Activated T-cell treated with anti-CD3 and anti-CD28 coated beads for 24 hours (primary cell): Measurements from ENCODE around the gene ADSS1.
"Not testable (repeated sequence)": the region's sequence is repeated elsewhere in the genome, so short reads cannot be mapped to it uniquely, and the experiment has no call there.

Experiments used
- DNase-seq: peaks from one replicate; pipeline ENCODE4 v3.0.0-alpha.2; 2020; ENCODE audit warnings: low read depth

ADSS1 gene

GRCh38 chr14:104717646-104718045 lies 6.4 kb upstream of the ADSS1 start:
- DNase-seq = no peak

DNA sequence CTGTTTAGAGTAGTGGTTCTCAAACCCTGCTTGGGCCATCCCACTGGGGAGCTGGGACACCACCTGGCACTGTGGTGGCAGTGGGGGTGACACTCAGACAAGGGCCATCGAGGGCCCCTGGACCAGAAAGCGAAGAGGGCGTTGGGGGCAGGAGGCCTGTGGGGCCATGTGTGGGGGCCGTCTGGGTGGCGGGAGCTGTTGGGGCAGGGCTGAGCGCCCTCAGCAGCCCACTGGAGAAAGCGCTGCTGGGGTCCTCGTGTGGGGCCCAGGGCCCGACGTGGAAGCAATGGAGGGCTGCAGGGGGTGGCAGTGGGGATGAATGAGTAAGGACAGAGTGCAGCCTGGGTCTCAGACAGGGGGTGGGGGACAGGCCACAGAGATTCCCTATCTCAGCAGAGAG lies 5.9 kb upstream of the ADSS1 start:
- DNase-seq = no peak

GRCh38 chr14:104718871-104719270 lies 5.2 kb upstream of the ADSS1 start:
- no peak for DNase-seq

- DNase-seq = no peak
These were observed 4.7 kb upstream of the ADSS1 start for GRCh38 chr14:104719343-104719742.

DNA sequence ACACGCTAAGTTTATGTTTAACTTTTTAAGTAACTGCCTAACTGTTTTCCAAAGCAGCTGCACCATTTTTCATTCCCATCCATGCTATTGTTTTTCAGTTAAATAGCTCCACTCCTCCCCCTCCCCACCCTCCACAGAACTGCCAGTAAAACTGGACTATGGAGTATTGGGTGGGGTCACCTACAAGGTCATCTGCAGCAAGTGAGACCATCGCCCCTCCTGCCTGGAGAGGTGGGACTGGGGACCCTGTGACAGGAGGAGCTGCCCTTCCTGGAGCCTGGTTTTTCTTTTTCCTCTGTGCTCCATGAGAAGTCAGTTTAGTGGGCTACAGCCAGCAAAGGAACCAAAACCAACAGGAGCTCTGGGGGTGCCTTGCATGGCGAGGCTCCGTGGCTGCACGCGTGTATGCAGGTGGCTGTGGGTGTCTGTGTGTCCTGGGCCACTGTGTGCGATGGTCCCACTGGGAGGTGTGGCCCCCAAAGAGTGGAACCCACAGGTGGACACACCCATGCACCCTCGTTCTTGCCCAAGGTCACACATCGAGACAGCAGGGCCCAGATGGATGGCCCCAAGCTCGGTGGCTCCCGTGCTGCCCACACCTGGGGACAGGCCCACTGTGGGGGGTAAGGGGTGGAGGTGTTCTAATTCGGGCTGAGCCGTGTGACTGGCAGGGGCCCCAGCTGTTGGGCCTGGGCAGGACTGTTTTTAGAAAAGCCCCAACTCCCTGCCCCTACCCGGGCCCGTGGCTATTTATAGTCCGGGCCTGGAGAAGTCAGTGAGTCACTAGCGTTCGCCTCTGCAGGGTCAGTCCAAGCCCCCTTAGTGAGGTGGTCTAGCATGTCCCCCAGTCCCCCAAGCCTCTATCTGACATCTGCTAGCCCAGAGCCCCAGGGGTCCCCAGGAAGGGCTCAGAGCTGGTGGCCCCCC lies 2.3 kb upstream of the ADSS1 start:
- no peak for DNase-seq

DNA sequence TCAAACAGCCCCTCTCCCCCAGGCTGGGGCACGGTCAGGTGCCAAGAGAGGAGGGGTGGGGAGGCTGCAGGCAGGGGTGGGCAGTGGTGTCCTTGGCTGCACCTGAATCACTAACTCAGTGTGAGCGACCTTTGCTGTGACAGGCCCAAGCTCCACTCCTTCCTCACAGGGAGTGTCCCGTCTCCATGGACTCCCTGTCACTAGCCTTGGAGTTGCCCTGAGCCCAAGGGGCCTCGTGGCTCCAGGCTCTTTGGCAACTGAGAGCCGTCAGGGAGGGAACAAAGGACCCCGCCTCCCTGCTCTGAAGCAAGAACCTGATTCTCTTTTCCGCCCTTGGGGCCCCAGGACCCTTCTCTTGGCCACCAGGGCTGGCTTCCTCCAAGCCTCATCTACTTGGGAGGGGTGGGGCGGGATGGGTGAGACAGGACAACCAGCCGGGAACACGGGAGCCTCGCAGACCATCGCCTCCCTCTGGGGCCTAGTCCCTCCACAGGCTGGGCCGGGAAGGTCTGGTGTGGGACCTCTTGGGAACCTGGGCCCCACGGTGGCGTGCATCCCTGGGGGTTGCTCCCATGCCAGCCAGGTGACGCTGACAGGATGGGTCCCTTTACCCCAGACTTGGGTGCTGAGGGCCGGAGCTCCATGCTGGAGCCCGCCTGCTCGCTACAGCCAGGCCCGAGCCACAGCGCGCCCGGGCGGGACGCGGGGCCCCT lies 935 bp upstream of the ADSS1 start:
- no peak for DNase-seq

DNA sequence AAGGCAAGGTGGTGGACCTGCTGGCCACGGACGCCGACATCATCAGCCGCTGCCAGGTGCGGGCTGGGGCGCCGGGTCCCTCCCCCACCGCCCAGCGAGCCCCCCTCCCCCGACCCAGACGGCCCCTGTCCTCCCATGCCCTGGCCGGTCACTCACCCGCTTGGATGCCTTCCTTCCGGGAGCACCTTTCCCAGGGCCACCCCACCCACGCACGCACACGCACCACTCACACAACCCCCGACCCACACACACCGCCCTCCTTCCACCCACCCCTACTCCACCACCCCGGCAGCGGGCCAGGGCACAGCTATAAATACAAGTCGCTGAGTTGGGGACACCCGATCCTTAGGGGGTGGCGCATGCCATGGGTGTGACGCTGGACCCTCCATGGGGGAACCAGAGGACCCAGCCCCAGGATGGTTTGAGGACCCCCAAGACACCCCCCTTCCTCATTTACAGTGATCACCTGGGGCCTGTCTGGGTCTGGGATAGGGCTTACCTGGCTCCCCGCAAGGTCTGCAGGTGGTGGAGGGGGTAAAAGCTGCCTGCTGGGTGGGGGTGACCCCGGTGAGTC lies 465 bp downstream of the ADSS1 start:
- no peak for DNase-seq

DNA sequence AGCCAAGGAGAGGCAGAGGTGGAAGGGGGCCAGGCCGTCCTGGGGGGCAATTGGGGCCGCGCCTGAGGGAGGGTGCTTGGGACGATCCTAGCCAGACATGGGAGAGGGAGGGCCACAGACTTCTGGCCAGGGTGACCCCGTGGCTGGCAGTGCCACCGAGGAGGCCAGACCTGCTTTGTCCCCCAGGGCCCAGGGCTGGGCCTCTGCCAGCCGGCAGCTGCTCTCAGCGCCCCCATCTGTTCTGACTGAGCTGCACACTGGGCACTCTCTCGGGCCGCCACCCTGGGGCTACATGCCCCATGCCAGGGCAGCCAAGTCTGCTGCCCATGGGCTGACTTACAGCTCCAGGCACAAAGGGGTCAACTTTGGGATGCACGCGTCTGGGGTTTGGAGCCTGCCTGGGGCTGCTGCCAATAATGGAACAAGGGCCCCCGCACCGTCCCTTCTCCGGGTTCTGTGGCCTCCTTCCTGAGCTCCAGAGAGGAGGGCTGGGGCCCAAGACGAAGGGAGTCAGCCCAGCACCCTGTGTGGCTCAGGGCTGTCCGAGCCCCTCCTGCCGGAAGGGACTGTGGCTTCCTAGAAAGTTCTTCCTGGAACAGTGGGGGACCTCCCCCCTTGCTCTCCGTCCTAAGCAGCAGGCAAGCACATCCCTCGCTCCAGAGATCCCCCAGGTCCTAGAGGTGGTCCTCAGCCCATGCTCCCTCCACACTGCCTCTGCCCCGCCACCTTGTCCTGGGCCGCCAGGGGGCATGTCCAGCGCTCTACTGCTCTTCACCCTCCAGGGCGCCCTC lies 1.1 kb downstream of the ADSS1 start:
- DNase-seq = no peak

DNA sequence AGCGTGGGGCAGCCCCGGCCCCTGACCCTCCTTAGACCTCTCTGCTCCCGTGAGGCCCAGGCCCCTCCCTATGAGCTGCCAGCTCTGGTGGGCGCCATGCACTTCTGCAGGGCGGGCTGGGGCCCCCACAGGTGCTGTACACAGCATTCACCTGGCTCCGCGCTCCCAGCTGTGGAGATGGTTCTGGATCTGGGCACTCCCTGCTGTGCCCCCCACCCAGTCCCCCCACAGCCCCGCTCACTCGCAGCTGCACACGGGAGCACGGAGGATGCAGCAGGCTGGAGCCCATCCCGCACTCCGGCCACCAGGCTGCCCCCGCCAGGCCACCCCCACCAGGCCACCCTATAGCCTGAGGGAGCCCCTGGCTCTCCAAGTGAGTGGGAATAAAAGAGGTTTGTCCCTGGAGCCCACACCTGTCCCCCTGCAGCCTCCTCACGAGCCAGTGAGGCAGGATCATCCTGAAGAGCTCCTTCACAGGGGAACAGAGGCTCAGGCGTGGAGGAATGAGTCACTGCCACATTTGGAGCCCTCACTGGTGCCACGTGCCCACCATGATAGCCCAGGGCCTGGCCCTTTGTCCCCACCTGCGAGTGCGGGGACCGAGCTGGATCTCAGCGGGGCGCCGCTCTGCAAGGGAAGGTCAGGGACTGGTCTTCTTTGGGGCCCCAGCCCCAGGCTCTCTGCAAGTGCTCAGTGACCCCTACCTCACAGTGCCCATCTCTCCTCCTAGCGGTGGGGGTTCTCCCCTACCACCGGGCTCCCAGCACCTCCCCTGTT lies 1.9 kb downstream of the ADSS1 start:
- no peak for DNase-seq

- no peak for DNase-seq
These were observed 2.8 kb downstream of the ADSS1 start for GRCh38 chr14:104726600-104727451.

DNA sequence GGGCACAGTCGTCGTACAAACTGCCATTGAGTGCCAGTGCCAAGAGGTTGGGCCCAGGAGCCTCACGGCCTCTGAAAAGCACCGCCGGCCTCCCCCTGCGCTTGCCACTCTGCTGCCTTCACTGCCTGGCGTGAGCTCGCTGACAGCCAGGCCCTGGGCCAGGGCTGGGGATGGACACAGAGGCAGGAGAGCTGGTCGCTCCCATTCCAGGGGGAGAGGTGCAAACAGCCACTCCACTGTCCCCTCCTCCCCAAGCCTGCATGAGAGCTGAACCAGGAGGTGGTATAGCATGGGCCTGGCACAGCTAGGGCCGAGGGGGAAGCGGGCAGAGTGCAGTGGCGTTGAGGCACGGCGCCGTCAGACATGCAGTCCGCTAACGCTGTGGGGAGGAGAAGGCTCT lies 4.6 kb downstream of the ADSS1 start:
- DNase-seq = no peak

DNA sequence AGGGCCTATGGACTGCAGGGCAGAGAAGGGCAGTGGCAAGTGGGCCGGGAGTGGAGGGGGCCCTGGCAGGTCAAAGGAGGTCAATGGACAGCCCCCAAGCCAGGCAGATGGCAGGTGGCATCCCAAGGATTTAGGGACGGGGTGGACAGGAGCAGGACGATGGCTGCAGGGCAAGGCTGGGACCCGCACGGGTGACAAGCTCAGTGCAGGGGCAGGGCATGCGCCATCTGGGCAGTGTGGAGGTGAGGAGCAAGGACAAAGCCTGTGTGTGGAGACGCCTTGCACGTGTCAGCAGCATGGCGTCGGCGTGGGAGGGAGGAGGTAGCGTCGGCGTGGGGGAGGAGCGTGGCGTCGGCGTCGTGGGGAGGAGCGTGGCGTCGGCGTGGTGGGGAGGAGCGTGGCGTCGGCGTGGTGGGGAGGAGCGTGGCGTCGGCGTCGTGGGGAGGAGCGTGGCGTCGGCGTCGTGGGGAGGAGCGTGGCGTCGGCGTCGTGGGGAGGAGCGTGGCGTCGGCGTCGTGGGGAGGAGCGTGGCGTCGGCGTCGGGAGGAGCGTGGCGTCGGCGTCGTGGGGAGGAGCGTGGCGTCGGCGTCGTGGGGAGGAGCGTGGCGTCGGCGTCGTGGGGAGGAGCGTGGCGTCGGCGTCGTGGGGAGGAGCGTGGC lies 5.3 kb downstream of the ADSS1 start:
- not testable (repeated sequence) for DNase-seq

DNA sequence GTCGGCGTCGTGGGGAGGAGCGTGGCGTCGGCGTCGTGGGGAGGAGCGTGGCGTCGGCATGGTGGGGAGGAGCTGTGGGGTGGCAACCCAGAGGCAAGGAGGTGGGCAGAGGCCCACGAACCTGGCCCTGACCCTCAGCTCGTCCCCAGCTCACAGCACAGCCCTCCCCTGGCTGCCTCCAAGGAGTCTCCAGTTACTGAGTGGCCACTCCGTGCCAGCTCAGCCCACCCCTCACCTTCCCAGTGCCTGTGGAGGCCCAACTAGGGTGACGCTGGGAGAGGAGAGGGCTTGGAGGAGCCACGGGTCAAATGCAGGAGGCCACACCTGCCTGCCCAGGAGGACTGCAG lies 5.8 kb downstream of the ADSS1 start:
- no peak for DNase-seq

DNA sequence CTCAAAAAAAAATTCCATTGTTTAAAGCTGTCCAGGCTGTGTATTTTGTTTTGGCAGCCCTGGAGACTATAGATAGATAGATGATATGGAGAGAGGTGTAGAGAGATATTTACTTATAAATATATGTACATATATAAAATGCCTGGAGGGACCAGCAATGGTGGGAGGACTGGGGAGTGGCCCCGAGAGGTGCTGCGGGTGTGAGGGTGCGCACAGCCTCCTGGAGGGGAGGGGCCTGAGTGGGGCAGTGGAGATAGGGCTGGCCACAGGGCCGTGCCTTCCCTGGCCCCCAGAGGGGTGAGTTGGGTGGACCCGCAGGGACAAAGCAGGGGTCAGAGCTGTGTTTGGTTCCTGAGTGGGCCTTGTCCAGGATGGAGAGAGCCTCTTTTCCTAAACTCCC lies 6.5 kb downstream of the ADSS1 start:
- no peak for DNase-seq

- DNase-seq = no peak
These were observed 7.6 kb downstream of the ADSS1 start for GRCh38 chr14:104731320-104732294.

DNA sequence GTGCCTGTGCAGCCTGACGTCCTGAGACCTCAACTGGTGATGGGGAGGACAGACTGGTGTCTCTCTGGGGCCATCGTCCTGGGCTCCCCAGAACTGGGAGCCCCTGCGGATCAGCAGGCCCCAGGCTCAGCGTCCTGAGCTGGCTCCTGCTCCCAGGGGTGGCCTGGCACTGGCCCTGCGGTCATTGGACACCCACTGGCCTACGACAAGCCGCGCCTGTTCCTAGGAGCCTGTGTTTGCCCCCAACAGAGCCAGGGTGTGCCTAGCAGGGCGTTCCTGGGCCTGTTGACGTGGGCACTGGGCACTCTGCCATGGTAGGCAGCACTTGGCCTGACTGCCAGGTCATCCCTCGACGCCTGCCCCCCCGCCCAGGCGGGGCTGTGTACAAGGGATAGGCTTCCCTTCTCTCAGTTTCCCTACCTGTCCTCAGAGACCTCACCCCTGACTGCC lies 8.4 kb downstream of the ADSS1 start:
- no peak for DNase-seq

- no peak for DNase-seq
These were observed 9.1 kb downstream of the ADSS1 start for GRCh38 chr14:104732931-104733681.

- no peak for DNase-seq
These were observed 10.1 kb downstream of the ADSS1 start for GRCh38 chr14:104734051-104734587.
